H1 (cell line): Measurements from ENCODE around the gene STYXL1. TPM values are rescaled to one million over a fixed set of nuclear protein-coding genes. Genes with fewer than 3 reads are reported as not detected.

Experiments
- CTCF ChIA-PET: fragments of 300-600 bp; sonication (Branson Sonifier 250); formaldehyde crosslinking; loops from one replicate; lab custom pipeline; 2021; ENCODE audit not compliant: partially characterized antibody; lab: Charles Lee
- POLR2A ChIA-PET: fragments of 300-600 bp; sonication (Branson Sonifier 250); formaldehyde crosslinking; loops from one replicate; lab custom pipeline; 2021; ENCODE audit warnings: inconsistent platforms; ENCODE audit not compliant: partially characterized antibody; lab: Charles Lee
- DNase-seq, 2 experiments: peaks; one replicate each; pipeline versions ENCODE4 v3.0.0 to v3.0.0-alpha.2; 2010 to 2022; ENCODE audit warnings: low spot score in 2 of 2, low read depth in 1 of 2, mixed read lengths in 1 of 2
- FAIRE-seq: peaks from 2 replicates; lab custom pipeline; 2011; peaks lifted over from hg19 to GRCh38; lab: Jason Lieb, UNC
- H2AFZ ChIP-seq: 2 replicates; pipeline ENCODE4 v1.8.1; 2012; ENCODE audit warnings: low read length, inconsistent platforms
- H2AK5ac ChIP-seq: 2 replicates; pipeline ENCODE4 v1.6.1; 2013; ENCODE audit warnings: low read depth, low read length
- H2BK120ac ChIP-seq: replicated peaks from 2 replicates; pipeline ENCODE3; 2013; ENCODE audit warnings: low read depth, low read length, inconsistent platforms
- H2BK12ac ChIP-seq: 2 replicates; pipeline ENCODE4 v1.6.1; 2013; ENCODE audit warnings: low read depth, low read length
- H2BK15ac ChIP-seq: 2 replicates; pipeline ENCODE4 v1.6.1; 2013; ENCODE audit warnings: low read length
- H2BK20ac ChIP-seq: 2 replicates; pipeline ENCODE4 v1.6.1; 2013; ENCODE audit warnings: low read length
- H2BK5ac ChIP-seq: 2 replicates; pipeline ENCODE4 v1.6.1; 2013; ENCODE audit warnings: low read depth, low read length
- H3K14ac ChIP-seq: 2 replicates; pipeline ENCODE4 v1.6.1; 2013; ENCODE audit warnings: inconsistent platforms; ENCODE audit not compliant: insufficient read length
- H3K18ac ChIP-seq: 2 replicates; pipeline ENCODE4 v1.6.1; 2013; ENCODE audit warnings: low read length; ENCODE audit errors: extremely low read depth
- H3K23ac ChIP-seq: 2 replicates; pipeline ENCODE4 v1.6.1; 2013; ENCODE audit warnings: inconsistent platforms; ENCODE audit not compliant: insufficient read length
- H3K23me2 ChIP-seq: 2 replicates; pipeline ENCODE4 v1.6.1; 2013; ENCODE audit warnings: low read depth, low read length
- H3K27ac ChIP-seq: 2 replicates; pipeline ENCODE4 v1.6.1; 2011; ENCODE audit warnings: low read depth, low read length, inconsistent platforms
- H3K27me3 ChIP-seq, 4 experiments: replicated peaks in 1 of 4; 1 replicate in 1 of 4; 2 replicates in 3 of 4; pipeline versions ENCODE4 v1.6.1 to v1.8.1; 2011 to 2013; ENCODE audit warnings: low read length in 3 of 4, mild to moderate bottlenecking in 3 of 4, inconsistent platforms in 2 of 4, mixed read lengths in 2 of 4, moderate library complexity in 1 of 4; ENCODE audit not compliant: control insufficient read depth in 3 of 4, insufficient read depth in 3 of 4; ENCODE audit errors: extremely low read depth in 1 of 4
- H3K36me3 ChIP-seq, 4 experiments: 2 replicates each; pipeline versions ENCODE4 v1.6.1 to v1.8.1; 2011 to 2013; ENCODE audit warnings: mild to moderate bottlenecking in 4 of 4, low read length in 3 of 4, moderate library complexity in 2 of 4, control low read depth in 1 of 4, inconsistent platforms in 1 of 4; ENCODE audit not compliant: insufficient read depth in 4 of 4, control insufficient read depth in 2 of 4
- H3K4ac ChIP-seq: replicated peaks from 2 replicates; pipeline ENCODE3; 2013; ENCODE audit warnings: low read length, low read depth, mixed read lengths, inconsistent platforms; ENCODE audit not compliant: insufficient read length
- H3K4me1 ChIP-seq, 4 experiments: replicated peaks in 1 of 4; 1 replicate in 1 of 4; 2 replicates in 3 of 4; pipeline versions ENCODE4 v1.6.1 to v1.8.1; 2011 to 2013; ENCODE audit warnings: low read length in 3 of 4, inconsistent platforms in 2 of 4, mixed read lengths in 1 of 4; ENCODE audit not compliant: insufficient read depth in 4 of 4, control insufficient read depth in 3 of 4
- H3K4me2 ChIP-seq, 2 experiments: 2 replicates each; pipeline versions ENCODE4 v1.6.1 to v1.8.1; 2011 to 2013; ENCODE audit warnings: low read depth in 2 of 2, low read length in 2 of 2, control low read depth in 1 of 2, inconsistent platforms in 1 of 2, mild to moderate bottlenecking in 1 of 2; ENCODE audit not compliant: insufficient read depth in 1 of 2
- H3K4me3 ChIP-seq, 4 experiments: fragments of 200-600, 300-600 bp in 1 of 4; sonication (generic), shearing (Covaris generic), sonication (Bioruptor Twin) in 1 of 4; 2 replicates each; pipeline versions ENCODE4 v1.5.1 to v1.8.1; 2011 to 2016; ENCODE audit warnings: low read length in 4 of 4, low read depth in 3 of 4, control low read depth in 2 of 4, inconsistent platforms in 2 of 4, mild to moderate bottlenecking in 2 of 4, mixed read lengths in 1 of 4, moderate library complexity in 1 of 4; ENCODE audit not compliant: insufficient read depth in 2 of 4; ENCODE audit errors: extremely low read depth in 1 of 4
- H3K56ac ChIP-seq: replicated peaks from 2 replicates; pipeline ENCODE3; 2013; ENCODE audit warnings: low read depth, mild to moderate bottlenecking, mixed read lengths, low read length, inconsistent platforms; ENCODE audit not compliant: insufficient read length
- H3K79me1 ChIP-seq: 2 replicates; pipeline ENCODE4 v1.6.1; 2013; ENCODE audit warnings: low read depth, low read length, control low read depth
- H3K79me2 ChIP-seq, 2 experiments: 2 replicates each; pipeline versions ENCODE4 v1.6.1 to v1.8.1; 2012 to 2013; ENCODE audit warnings: low read length in 2 of 2, mild to moderate bottlenecking in 2 of 2, inconsistent platforms in 1 of 2; ENCODE audit not compliant: insufficient read depth in 2 of 2, control insufficient read depth in 1 of 2
- H3K9ac ChIP-seq, 4 experiments: replicated peaks in 1 of 4; 1 replicate in 1 of 4; 2 replicates in 3 of 4; pipeline versions ENCODE4 v1.6.1 to v1.8.1; 2011 to 2013; ENCODE audit warnings: low read depth in 3 of 4, low read length in 3 of 4, control low read depth in 2 of 4, mild to moderate bottlenecking in 2 of 4, moderate library complexity in 2 of 4, inconsistent platforms in 1 of 4; ENCODE audit errors: extremely low read depth in 1 of 4
- H3K9me3 ChIP-seq, 2 experiments: 2 replicates each; pipeline versions ENCODE4 v1.6.1 to v1.8.1; 2012 to 2013; ENCODE audit warnings: mild to moderate bottlenecking in 2 of 2, moderate library complexity in 2 of 2, control low read depth in 1 of 2, inconsistent platforms in 1 of 2, low read depth in 1 of 2, low read length in 1 of 2, mixed read lengths in 1 of 2; ENCODE audit not compliant: insufficient read depth in 2 of 2
- H4K20me1 ChIP-seq, 2 experiments: replicated peaks in 1 of 2; 2 replicates each; pipeline versions ENCODE3 to v1.8.1; 2011 to 2013; ENCODE audit warnings: inconsistent platforms in 2 of 2, low read length in 2 of 2, mild to moderate bottlenecking in 1 of 2; ENCODE audit not compliant: insufficient read depth in 2 of 2, control insufficient read depth in 1 of 2
- H4K5ac ChIP-seq: 2 replicates; pipeline ENCODE4 v1.6.1; 2013; ENCODE audit warnings: low read length, low read depth, mixed read lengths, inconsistent platforms; ENCODE audit not compliant: insufficient read length
- H4K8ac ChIP-seq: 2 replicates; pipeline ENCODE4 v1.8.0; 2013; ENCODE audit warnings: mild to moderate bottlenecking, moderate library complexity, low read length, inconsistent platforms; ENCODE audit not compliant: insufficient read depth; ENCODE audit errors: extremely low read depth
- H4K91ac ChIP-seq: replicated peaks from 2 replicates; pipeline ENCODE3; 2013; ENCODE audit warnings: low read length, mixed read lengths, inconsistent platforms; ENCODE audit not compliant: insufficient read length
- ATF2 ChIP-seq: IDR thresholded peaks from 2 replicates; pipeline ENCODE4 v1.6.1; 2012; ENCODE audit warnings: low read length, inconsistent platforms
- POLR2A ChIP-seq, 2 experiments: IDR thresholded peaks; 1 replicate in 1 of 2; 2 replicates in 1 of 2; pipeline ENCODE4 v1.6.1; 2011; ENCODE audit warnings: low read depth in 2 of 2, low read length in 2 of 2, mild to moderate bottlenecking in 2 of 2; ENCODE audit errors: control extremely low read depth in 1 of 2
- WGBS, 2 experiments: shearing (Covaris generic) in 1 of 2; methylation state at CpG; one replicate each; pipeline versions ENCODE4 v1.1.6 to v1.1.7; 2013 to 2015; ENCODE audit warnings: low lambda C conversion rate in 2 of 2, mixed read lengths in 2 of 2, inconsistent platforms in 1 of 2, low coverage in 1 of 2, missing lambda C conversion rate in 1 of 2; ENCODE audit not compliant: insufficient replicate concordance in 2 of 2, insufficient coverage in 1 of 2, insufficient read length in 1 of 2; ENCODE audit errors: extremely low coverage in 1 of 2, missing lambda C conversion rate in 1 of 2; 5-methylcytosine and 5-hydroxymethylcytosine counted together
- polyA plus RNA-seq, 7 experiments: library from polyadenylated mRNA; depleted of rRNA in 3 of 7; stranded (reverse) in 5 of 7; unstranded in 2 of 7; fragments of >200 nt in 5 of 7; fragments of 200-250 nt in 2 of 7; gene quantifications; 1 replicate in 5 of 7; 2 replicates in 1 of 7; 4 replicates in 1 of 7; pipeline versions ENCODE4 v1.2.1 to v1.2.3, GENCODE V29; 2011 to 2013; ENCODE audit warnings: missing spikeins in 2 of 7, mixed read lengths in 2 of 7
- total RNA-seq: library from RNA; stranded (reverse); fragmentation: NEBNext Ultra II Directional; extraction: Animal tissue kit (Norgen Biotek cat#: 25700); gene quantifications from 2 replicates; pipeline ENCODE4 v1.2.1, GENCODE V29; 2021

The STYXL1 gene
- total and polyA plus RNA-seq, 2 of the 8 experiments (the other 6 are each of a cell fraction or from before 2014, with no cell fraction given) = 32.3 to 53.9 TPM

- 95% methylated on average over 6 of the region's 6 CpGs; no CpG with 5 or more reads in 1 of the 2 experiments for WGBS, 2 experiments
- H3K79me2 ChIP-seq = peaks cover 11 to 75% of the 10 kb centered on the region in 2 experiments
Measured at GRCh38 chr7:76053461-76053860, 5.7 kb upstream of the STYXL1 start.

More at GRCh38 chr7:76053461-76053860, 5.7 kb upstream of the STYXL1 start:
- no peak overlapping the region for H3K56ac ChIP-seq
- no peak overlapping the region for H3K4me3 ChIP-seq
- H2AK5ac ChIP-seq = no peak overlapping the region
- no peak overlapping the region for H2BK5ac ChIP-seq
- H3K36me3 ChIP-seq = peaks cover 17 to 48% (median 25%) of the 10 kb centered on the region in 4 experiments
- H3K9ac ChIP-seq = no peak overlapping the region; a peak in 1 of 7 replicates
- H2BK12ac ChIP-seq = no peak overlapping the region
- H2BK15ac ChIP-seq = no peak overlapping the region
- no peak overlapping the region for H2BK20ac ChIP-seq
- H3K4me1 ChIP-seq = peaks cover 0 to 4% (median 3%) of the 10 kb centered on the region in 4 experiments; a peak in 6 of 7 replicates
- H4K8ac ChIP-seq = no peak overlapping the region
- DNase-seq (no peak), FAIRE-seq (no peak)
- ChIA-PET CTCF (interaction anchor here (0.7 to 3.6 kb wide), 6 partner anchors 16 to 128 kb away, joined by 3 to 15 read pairs (median 5); no protein-coding TSS in a partner anchor), POLR2A (interaction anchor here (1.1 to 15.6 kb wide), 4 partner anchors 10 to 236 kb away, joined by 3 to 127 read pairs (median 4); no protein-coding TSS in a partner anchor)
- H3K4ac ChIP-seq = no peak overlapping the region
- H3K27ac ChIP-seq = no peak overlapping the region
- no peak overlapping the region for H2BK120ac ChIP-seq
- no peaks in the 10 kb centered on the region for H3K27me3 ChIP-seq
- peaks cover 13 to 28% of the 10 kb centered on the region in 2 experiments for H4K20me1 ChIP-seq
- TF ChIP-seq ATF2 (no peak), POLR2A (IDR thresholded peaks at IDR 0.05; ENCODE audit: control extremely low read depth in 1 of 2, low read depth in 2 of 2, low read length in 2 of 2) (0 out of 3 replicates have a peak, but pooled peaks of 1 of the 2 experiments have one; percentile 38)
- no peak overlapping the region for H3K23ac ChIP-seq
- no peak overlapping the region for H4K5ac ChIP-seq
- no peak overlapping the region for H3K4me2 ChIP-seq
- no peak overlapping the region for H4K91ac ChIP-seq
- H3K23me2 ChIP-seq = no peaks in the 10 kb centered on the region
- no peak overlapping the region for H3K14ac ChIP-seq
- no peak overlapping the region for H3K18ac ChIP-seq
- no peak overlapping the region for H2AFZ ChIP-seq
- peaks cover 10% of the 10 kb centered on the region for H3K79me1 ChIP-seq
- no peaks in the 10 kb centered on the region for H3K9me3 ChIP-seq
